GM12878 (cell line): ENCODE measurements around the gene TFDP1.

Experiments
- BMI1 ChIP-seq: fragments of 450-650 bp; IDR thresholded peaks from 2 replicates; pipeline ENCODE4 v1.6.1; 2016; ENCODE audit warnings: mild to moderate bottlenecking, moderate library complexity, borderline replicate concordance
- CTCF ChIP-seq, 3 experiments: IDR thresholded peaks in 2 of 3; conservative IDR thresholded peaks in 1 of 3; 2 replicates each; pipeline ENCODE4 v1.5.1; 2011; ENCODE audit warnings: low read depth in 3 of 3, low read length in 3 of 3, mild to moderate bottlenecking in 3 of 3, control low read depth in 2 of 3, moderate library complexity in 2 of 3, inconsistent platforms in 1 of 3, mixed read lengths in 1 of 3; ENCODE audit not compliant: control insufficient read depth in 2 of 3, insufficient read depth in 1 of 3; ENCODE audit errors: extremely low read depth in 1 of 3
- JUND ChIP-seq: IDR thresholded peaks from 2 replicates; pipeline ENCODE4 v1.6.1; 2012; ENCODE audit warnings: low read depth, mild to moderate bottlenecking, low read length, improper control_type of control experiment, moderate library complexity
- PBX3 ChIP-seq: IDR thresholded peaks from 2 replicates; pipeline ENCODE4 v1.6.1; 2011; ENCODE audit warnings: mild to moderate bottlenecking, low read depth, low read length, moderate library complexity; ENCODE audit not compliant: insufficient replicate concordance
- POLR2A ChIP-seq: IDR thresholded peaks from 2 replicates; pipeline ENCODE4 v1.6.1; 2011; ENCODE audit warnings: low read depth, mild to moderate bottlenecking, low read length
- SIN3A ChIP-seq: IDR thresholded peaks from 2 replicates; pipeline ENCODE4 v1.6.1; 2012; ENCODE audit warnings: low read depth, low read length, improper control_type of control experiment
- ZSCAN29 ChIP-seq: fragments of 450-650 bp; IDR thresholded peaks from 2 replicates; pipeline ENCODE4 v1.6.1; 2017; ENCODE audit warnings: mild to moderate bottlenecking, moderate library complexity
- TF ChIP-seq, protein P1 (sequence below): fragments of 450-650 bp; IDR thresholded peaks from 2 replicates; pipeline ENCODE4 v1.6.1; 2017; ENCODE audit warnings: borderline replicate concordance

- no peak for TF ChIP-seq CTCF (IDR thresholded peaks at IDR 0.05 in 2 of 3, conservative IDR thresholded peaks at IDR 0.05 in 1 of 3; ENCODE audit: control insufficient read depth in 2 of 3, extremely low read depth in 1 of 3, insufficient read depth in 1 of 3, low read depth in 3 of 3, low read length in 3 of 3)
- TF ChIP-seq POLR2A = no peak
- TF ChIP-seq SIN3A = no peak
- TF ChIP-seq, protein P1, sequence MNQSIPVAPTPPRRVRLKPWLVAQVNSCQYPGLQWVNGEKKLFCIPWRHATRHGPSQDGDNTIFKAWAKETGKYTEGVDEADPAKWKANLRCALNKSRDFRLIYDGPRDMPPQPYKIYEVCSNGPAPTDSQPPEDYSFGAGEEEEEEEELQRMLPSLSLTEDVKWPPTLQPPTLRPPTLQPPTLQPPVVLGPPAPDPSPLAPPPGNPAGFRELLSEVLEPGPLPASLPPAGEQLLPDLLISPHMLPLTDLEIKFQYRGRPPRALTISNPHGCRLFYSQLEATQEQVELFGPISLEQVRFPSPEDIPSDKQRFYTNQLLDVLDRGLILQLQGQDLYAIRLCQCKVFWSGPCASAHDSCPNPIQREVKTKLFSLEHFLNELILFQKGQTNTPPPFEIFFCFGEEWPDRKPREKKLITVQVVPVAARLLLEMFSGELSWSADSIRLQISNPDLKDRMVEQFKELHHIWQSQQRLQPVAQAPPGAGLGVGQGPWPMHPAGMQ = no peak
- TF ChIP-seq ZSCAN29 = no peak
- TF ChIP-seq BMI1 = no peak
- no peak for TF ChIP-seq JUND
- TF ChIP-seq PBX3 = no peak
These were observed 35.6 kb upstream of the TFDP1 start for GRCh38 chr13:113548778-113549621.
